Measurements from ENCODE around the gene PRKCZ. TPM values are rescaled to one million over a fixed set of nuclear protein-coding genes. Genes with fewer than 3 reads are reported as not detected.

The PRKCZ gene
- polyA plus RNA-seq, 3 donors: 0.74 to 1.9 (median 1.4) TPM

DNA sequence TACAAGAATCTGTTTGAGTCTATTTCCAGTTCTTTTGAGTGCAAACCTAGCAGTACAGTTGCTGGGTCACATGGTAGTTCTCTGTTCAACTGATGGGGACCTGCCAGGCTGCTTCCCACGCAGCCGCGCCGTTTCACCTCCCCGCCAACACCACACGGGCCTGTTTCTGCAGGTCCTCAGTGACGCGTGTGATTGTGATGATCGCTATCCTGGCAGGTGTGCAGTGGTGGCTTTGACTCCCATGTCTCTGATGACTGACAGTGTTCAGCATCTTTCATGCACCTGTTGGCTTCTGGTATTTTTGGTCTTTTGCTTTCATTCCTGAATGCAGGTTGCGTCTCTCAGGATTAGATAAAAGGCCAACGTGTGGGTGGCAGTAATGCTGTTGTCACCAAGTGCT is 102.7 kb downstream of the PRKCZ start:
- Histone ChIP-seq H3K9ac (ENCODE audit: insufficient read depth, low read length, poor library complexity, severe bottlenecking) (no peak overlapping the region), H3K27ac (ENCODE audit: low read depth in 1 of 2, low read length in 2 of 2) (peak overlapping the region; percentile 99), H3K36me3 (replicated peaks in 1 of 2; ENCODE audit: control insufficient read depth in 1 of 2, insufficient read depth in 2 of 2, low read length in 2 of 2) (no peaks in the 10 kb centered on the region), H3K4me3 (replicated peaks in 1 of 3; ENCODE audit: low read depth in 2 of 3, low read length in 3 of 3) (no peak overlapping the region), H3K4me1 (ENCODE audit: control insufficient read depth in 1 of 2, insufficient read depth in 2 of 2, low read length in 2 of 2) (peaks cover 56 to 62% of the 10 kb centered on the region in 2 donors), H3K27me3 (ENCODE audit: control insufficient read depth in 2 of 2, insufficient read depth in 2 of 2, low read length in 2 of 2) (no peaks in the 10 kb centered on the region), H4K20me1 (ENCODE audit: insufficient read depth, low read length) (no peaks in the 10 kb centered on the region), H3K79me2 (ENCODE audit: insufficient read depth, low read length) (peaks cover 4% of the 10 kb centered on the region), H3K4me2 (replicated peaks; ENCODE audit: extremely low read depth, low read length, poor library complexity, severe bottlenecking) (no peak overlapping the region), H3K9me3 (replicated peaks in 1 of 2; ENCODE audit: control insufficient read depth in 1 of 2, insufficient read depth in 1 of 2, low read length in 2 of 2) (no peaks in the 10 kb centered on the region), H2AFZ (ENCODE audit: insufficient read depth, low read depth, low read length, poor library complexity, severe bottlenecking) (no peak overlapping the region)
- WGBS (ENCODE audit: insufficient coverage): 95% methylated on average over 11 of the region's 11 CpGs
- H3K4me3 Mint-ChIP-seq: no peak overlapping the region
- intact Hi-C loops (cut with micrococcal nuclease): no loop called here
- peaks cover 5% of the 10 kb centered on the region for H3K4me1 Mint-ChIP-seq
- peaks cover 0 to 6% (median 2%) of the 10 kb centered on the region in 3 donors for H3K27me3 Mint-ChIP-seq (ENCODE audit: low read depth in 3 of 3)
- peaks cover 12% of the 10 kb centered on the region in 2 donors for H3K36me3 Mint-ChIP-seq
- TF ChIP-seq, protein P1, sequence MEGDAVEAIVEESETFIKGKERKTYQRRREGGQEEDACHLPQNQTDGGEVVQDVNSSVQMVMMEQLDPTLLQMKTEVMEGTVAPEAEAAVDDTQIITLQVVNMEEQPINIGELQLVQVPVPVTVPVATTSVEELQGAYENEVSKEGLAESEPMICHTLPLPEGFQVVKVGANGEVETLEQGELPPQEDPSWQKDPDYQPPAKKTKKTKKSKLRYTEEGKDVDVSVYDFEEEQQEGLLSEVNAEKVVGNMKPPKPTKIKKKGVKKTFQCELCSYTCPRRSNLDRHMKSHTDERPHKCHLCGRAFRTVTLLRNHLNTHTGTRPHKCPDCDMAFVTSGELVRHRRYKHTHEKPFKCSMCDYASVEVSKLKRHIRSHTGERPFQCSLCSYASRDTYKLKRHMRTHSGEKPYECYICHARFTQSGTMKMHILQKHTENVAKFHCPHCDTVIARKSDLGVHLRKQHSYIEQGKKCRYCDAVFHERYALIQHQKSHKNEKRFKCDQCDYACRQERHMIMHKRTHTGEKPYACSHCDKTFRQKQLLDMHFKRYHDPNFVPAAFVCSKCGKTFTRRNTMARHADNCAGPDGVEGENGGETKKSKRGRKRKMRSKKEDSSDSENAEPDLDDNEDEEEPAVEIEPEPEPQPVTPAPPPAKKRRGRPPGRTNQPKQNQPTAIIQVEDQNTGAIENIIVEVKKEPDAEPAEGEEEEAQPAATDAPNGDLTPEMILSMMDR (IDR thresholded peaks at IDR 0.05): no peak
- no peak for DNase-seq
- H3K27ac Mint-ChIP-seq: peak overlapping the region in 1 of 7 donors; percentile 93
- H3K9me3 Mint-ChIP-seq: peaks cover 0 to 6% (median 0%) of the 10 kb centered on the region in 7 donors

DNA sequence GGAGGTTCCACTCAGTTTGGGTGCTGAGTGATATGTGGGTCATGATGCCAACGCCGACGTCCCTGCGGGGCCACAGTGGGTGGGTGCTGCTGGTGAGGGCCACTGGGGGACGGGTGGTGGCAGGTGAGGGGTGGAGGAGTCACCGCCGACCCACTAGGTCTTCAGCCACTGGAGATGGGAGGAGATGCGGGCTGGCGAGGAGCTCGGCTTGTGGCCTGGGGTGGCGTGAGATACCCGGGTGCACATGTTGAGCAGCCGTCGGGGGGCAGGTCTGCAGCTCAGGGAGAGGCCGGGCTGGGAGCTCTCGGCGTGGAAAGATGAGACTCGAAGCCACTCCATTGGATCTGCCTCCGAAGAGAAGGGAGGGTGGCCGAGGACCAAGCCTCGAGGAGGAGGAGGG is 103.8 kb downstream of the PRKCZ start:
- intact Hi-C loops (cut with micrococcal nuclease): no loop called here
- Mint-ChIP-seq H3K4me1 (peaks cover 8% of the 10 kb centered on the region), H3K4me3 (no peak overlapping the region), H3K27ac (peak overlapping the region in 2 of 7 donors; percentile 30 to 59), H3K9me3 (peaks cover 0 to 6% (median 0%) of the 10 kb centered on the region in 7 donors), H3K27me3 (ENCODE audit: low read depth in 3 of 3) (peaks cover 0 to 6% (median 2%) of the 10 kb centered on the region in 3 donors), H3K36me3 (peaks cover 12 to 18% of the 10 kb centered on the region in 2 donors)
- H3K4me3 ChIP-seq (replicated peaks in 1 of 3; ENCODE audit: low read depth in 2 of 3, low read length in 3 of 3): no peak overlapping the region
- H3K36me3 ChIP-seq (replicated peaks in 1 of 2; ENCODE audit: control insufficient read depth in 1 of 2, insufficient read depth in 2 of 2, low read length in 2 of 2): no peaks in the 10 kb centered on the region
- H3K4me1 ChIP-seq (ENCODE audit: control insufficient read depth in 1 of 2, insufficient read depth in 2 of 2, low read length in 2 of 2): peaks cover 48 to 54% of the 10 kb centered on the region in 2 donors
- TF ChIP-seq, protein P1 (IDR thresholded peaks at IDR 0.05): no peak
- DNase-seq: no peak
- H3K9ac ChIP-seq (ENCODE audit: insufficient read depth, low read length, poor library complexity, severe bottlenecking): no peak overlapping the region
- H3K79me2 ChIP-seq (ENCODE audit: insufficient read depth, low read length): peaks cover 4% of the 10 kb centered on the region
- H3K9me3 ChIP-seq (replicated peaks in 1 of 2; ENCODE audit: control insufficient read depth in 1 of 2, insufficient read depth in 1 of 2, low read length in 2 of 2): no peaks in the 10 kb centered on the region
- no peak overlapping the region for H3K4me2 ChIP-seq (replicated peaks; ENCODE audit: extremely low read depth, low read length, poor library complexity, severe bottlenecking)
- 99% methylated on average over 10 of the region's 21 CpGs for WGBS (ENCODE audit: insufficient coverage)
- H2AFZ ChIP-seq (ENCODE audit: insufficient read depth, low read depth, low read length, poor library complexity, severe bottlenecking): no peak overlapping the region
- H3K27ac ChIP-seq (ENCODE audit: low read depth in 1 of 2, low read length in 2 of 2): no peak overlapping the region
- no peaks in the 10 kb centered on the region for H4K20me1 ChIP-seq (ENCODE audit: insufficient read depth, low read length)
- no peaks in the 10 kb centered on the region for H3K27me3 ChIP-seq (ENCODE audit: control insufficient read depth in 2 of 2, insufficient read depth in 2 of 2, low read length in 2 of 2)
